Stimulated activated CD8-positive, alpha-beta memory T cell treated with anti-CD3 and anti-CD28 coated beads, Interleukin-12 subunit alpha, Interleukin-12 subunit beta, amount 100 ng/mL, for 24 hours (primary cell): ENCODE data around the gene ARID2.

Experiments used
- DNase-seq: peaks from one replicate; pipeline ENCODE4 v3.0.0-alpha.2; 2020; ENCODE audit errors: extremely low read depth

The ARID2 gene, protein sequence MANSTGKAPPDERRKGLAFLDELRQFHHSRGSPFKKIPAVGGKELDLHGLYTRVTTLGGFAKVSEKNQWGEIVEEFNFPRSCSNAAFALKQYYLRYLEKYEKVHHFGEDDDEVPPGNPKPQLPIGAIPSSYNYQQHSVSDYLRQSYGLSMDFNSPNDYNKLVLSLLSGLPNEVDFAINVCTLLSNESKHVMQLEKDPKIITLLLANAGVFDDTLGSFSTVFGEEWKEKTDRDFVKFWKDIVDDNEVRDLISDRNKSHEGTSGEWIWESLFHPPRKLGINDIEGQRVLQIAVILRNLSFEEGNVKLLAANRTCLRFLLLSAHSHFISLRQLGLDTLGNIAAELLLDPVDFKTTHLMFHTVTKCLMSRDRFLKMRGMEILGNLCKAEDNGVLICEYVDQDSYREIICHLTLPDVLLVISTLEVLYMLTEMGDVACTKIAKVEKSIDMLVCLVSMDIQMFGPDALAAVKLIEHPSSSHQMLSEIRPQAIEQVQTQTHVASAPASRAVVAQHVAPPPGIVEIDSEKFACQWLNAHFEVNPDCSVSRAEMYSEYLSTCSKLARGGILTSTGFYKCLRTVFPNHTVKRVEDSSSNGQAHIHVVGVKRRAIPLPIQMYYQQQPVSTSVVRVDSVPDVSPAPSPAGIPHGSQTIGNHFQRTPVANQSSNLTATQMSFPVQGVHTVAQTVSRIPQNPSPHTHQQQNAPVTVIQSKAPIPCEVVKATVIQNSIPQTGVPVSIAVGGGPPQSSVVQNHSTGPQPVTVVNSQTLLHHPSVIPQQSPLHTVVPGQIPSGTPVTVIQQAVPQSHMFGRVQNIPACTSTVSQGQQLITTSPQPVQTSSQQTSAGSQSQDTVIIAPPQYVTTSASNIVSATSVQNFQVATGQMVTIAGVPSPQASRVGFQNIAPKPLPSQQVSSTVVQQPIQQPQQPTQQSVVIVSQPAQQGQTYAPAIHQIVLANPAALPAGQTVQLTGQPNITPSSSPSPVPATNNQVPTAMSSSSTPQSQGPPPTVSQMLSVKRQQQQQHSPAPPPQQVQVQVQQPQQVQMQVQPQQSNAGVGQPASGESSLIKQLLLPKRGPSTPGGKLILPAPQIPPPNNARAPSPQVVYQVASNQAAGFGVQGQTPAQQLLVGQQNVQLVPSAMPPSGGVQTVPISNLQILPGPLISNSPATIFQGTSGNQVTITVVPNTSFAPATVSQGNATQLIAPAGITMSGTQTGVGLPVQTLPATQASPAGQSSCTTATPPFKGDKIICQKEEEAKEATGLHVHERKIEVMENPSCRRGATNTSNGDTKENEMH (N-terminal part only)

DNA sequence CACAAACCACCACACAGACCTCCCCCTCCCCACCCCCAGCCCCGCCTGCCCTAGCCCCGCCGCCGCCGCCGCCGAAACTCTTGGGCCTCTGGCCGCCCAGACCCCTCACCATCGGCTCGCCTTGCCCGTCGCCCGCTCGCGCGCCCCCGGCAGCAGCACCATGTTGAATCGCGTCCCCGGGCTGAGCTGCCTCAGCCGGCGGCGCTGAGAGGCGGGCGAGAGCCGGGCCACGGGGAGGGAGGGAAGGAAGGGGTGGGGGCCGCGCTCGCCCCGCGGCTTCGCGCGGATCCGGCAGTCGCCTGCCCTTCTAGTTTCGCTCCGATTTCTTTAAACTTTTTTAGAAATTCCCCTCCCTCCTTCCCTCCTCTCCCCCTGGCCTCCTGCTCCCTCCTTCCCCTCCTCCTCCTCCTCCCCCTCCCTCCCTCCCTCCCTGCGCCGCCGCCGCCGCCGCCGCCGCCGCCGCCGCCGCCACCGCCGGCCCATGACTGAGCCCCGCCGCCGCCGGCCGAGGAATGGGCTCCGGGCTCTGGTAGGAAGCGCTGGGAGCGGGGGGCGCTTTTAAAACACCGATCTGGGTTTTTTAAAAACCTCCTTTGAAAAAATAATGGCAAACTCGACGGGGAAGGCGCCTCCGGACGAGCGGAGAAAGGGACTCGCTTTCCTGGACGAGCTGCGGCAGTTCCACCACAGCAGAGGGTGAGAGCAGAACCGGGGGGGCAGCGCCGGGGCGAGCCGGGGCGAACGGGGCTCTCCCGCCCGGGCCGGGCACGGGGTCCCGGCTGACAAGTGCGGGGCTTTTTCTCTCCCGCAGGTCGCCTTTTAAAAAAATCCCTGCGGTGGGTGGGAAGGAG lies at the start of gene ARID2:
Gene ARID2 (plus strand): TSS at position 474 of the 851 bp plus-strand sequence. CDS start 131 bp downstream, at position 605.
- DNase-seq: no peak

GRCh38 chr12:45680362-45680761 lies 49.1 kb upstream of the ARID2 start:
- no peak for DNase-seq

DNA sequence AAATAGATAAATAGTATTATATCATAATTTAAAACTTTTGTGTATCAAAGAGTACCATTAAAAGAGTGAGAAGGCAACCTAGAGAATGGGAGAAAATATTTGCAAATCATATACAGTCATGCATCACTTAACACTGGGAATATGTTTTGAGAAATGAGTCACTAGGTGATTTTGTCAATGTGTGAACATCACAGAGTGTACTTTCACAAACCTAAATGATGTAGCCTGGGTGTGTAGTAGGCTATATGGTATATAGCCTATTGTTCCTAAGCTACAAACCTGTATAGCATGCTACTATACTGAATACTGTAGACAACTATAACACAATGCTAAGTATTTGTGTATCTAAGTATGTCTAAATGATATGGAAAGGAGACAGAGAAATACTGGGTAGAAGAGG lies 48.0 kb upstream of the ARID2 start:
- DNase-seq: no peak

DNA sequence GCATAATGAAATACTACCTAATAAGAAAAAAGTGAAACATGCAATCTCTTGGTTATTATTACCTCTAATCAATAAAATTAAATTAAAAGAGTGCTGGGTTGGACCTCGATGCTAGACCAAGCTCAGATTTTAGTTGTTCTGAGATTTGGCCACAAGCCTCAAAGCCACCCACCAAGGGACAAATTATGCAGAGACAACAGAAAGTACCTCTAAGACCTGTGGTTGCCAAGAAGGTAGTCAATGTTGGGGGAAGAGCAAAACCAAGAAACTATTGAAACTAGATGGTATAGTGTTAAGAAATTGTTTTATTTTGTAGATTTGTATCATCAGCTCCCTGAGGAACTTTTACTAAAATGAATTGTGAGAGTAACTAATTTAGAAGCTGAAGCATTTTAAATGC lies 43.8 kb upstream of the ARID2 start:
- DNase-seq: no peak

DNA sequence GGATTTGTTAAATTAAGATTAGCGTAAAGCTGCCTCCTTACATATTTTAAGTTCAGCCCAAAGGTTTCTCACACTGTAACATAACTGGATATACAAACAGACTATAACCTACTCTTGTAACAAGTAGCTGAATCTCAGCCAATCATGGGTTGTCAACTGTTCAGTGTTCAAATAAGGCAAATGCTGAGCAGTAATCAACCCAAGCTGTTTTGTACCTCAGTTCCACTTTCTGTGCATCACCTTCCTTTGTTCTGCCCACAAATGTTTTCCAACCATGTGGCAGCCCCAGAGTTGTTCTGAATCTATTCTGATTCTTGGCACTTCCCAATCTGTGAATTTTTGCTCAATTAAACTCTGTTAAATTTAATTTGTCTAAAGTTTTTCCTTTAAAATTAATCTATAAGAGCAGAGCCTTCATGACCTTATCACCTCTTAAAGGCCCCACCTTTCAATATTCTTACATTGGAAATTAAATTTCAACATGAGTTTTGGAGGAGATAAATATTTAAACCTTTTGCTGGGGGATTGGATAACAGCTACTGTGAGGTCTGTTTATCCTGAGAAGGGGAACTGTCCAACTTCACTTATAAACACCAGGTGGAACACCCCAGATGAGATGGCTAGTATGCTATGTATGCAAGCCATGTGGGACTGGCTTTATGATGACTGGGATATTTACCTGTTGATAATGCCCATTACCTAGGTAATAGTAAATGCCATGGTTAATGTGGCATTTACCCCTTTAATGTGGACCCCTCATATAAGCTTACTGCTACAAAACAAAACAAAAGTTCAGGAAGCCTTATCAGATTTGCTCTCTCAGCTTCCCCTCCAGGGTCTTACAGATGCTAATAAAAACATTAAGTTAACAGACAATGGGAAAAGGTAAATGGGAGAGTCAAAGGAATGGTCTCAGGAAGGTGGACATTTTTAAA lies 42.2 kb upstream of the ARID2 start:
- no peak for DNase-seq

DNA sequence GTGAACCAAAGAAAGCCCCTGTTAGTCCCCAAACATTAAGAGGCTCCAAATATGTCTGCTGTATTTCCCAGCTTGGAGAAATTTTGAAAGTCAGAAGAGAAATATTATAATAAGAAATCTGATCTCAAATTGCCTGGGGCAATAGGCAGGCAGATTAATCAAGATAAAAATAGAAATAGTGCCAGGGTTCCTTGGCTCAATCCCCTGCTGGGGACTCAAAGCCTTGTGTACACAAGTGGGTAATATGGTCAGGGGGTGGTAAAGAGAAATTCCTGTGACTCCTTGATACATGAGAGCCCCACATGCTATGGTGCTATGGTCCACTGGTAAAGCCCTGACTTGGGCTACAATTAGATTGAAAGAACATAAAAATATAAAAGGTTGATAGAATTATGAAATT lies 41.3 kb upstream of the ARID2 start:
- DNase-seq: no peak

DNA sequence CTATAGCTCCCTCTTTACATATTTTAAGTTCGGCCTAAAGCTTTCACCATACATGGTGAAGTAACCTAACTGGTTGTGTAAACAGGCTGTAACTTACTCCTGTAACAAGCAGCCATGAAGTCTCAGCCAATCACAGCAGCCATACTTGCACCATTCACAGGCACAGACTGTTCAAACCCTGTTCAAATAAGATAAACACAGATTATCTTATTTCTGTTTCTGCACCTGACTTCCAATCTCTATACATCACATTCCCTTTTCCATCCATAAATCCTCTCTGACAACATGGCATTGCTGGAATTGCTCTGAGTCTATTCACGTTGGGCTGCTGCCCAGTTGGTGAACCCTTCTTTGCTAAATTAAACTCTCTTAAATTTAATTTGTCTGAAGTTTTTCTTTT lies 34.5 kb upstream of the ARID2 start:
- DNase-seq: no peak

GRCh38 chr12:45695606-45696005 lies 33.9 kb upstream of the ARID2 start:
- no peak for DNase-seq

DNA sequence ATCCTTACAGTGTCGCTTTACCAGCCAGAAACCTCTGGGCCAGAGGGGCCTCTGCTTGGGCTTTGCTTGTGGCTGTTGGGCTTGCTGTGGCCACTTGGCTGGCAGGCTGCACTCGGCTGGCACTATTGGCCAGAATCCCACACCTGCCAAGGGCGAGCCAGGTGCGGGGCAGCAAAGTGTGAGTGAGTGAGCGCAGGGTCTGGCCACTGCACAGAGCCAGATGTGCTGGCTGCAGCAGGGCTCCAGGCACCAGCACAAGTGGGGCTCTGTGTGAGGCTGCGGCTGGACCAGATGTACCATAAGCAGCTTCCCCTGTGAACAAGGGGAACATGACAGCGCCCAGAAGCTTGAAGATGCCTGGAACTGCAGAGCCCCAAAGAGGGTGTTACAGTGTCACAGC lies 33.5 kb upstream of the ARID2 start:
- no peak for DNase-seq

- DNase-seq: no peak
Measured at GRCh38 chr12:45697371-45697770, 32.1 kb upstream of the ARID2 start.

DNA sequence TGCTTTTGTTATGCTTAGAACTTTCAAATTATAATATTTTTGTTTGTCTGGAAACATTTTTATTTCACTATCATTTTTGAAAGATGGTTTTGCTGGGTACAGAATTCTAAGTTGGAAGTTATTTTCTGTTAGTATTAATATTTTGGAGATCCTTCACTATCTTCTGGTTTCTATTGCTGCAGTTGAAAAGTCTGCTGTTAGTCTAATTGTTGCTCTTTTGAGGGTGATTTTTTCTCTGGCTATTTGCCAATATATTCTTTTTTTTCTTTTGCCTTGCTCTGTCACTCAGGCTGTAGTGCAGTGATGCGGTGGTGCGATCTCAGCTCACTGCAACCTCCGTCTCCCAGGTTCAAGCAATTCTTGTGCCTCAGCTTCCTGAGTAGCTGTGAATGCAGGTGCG lies 28.2 kb upstream of the ARID2 start:
- DNase-seq: no peak

- DNase-seq: no peak
Measured at GRCh38 chr12:45703942-45704341, 25.6 kb upstream of the ARID2 start.

DNA sequence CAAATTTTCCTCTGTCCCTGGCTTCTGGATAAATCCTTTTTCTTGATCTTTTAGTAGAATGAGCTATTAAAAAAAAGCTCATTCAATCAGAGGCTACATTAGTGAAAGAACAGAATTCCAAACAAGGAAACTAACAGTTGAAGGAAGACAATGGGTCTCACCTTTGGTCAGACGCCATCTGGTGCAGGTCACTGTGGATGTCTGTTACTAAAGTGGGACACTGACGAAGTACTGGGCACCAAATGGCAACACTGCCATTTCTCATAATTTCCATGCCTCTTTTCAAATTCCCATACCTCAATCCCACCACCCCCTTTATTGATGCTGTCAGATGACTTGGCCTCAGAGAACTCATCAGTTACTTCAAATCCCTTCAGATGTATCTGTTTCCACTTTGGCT lies 24.5 kb upstream of the ARID2 start:
- no peak for DNase-seq

- no peak for DNase-seq
Measured at GRCh38 chr12:45705404-45705803, 24.1 kb upstream of the ARID2 start.

- no peak for DNase-seq
Measured at GRCh38 chr12:45707241-45707857, 22.2 kb upstream of the ARID2 start.

GRCh38 chr12:45708363-45708762 lies 21.1 kb upstream of the ARID2 start:
- DNase-seq: no peak

DNA sequence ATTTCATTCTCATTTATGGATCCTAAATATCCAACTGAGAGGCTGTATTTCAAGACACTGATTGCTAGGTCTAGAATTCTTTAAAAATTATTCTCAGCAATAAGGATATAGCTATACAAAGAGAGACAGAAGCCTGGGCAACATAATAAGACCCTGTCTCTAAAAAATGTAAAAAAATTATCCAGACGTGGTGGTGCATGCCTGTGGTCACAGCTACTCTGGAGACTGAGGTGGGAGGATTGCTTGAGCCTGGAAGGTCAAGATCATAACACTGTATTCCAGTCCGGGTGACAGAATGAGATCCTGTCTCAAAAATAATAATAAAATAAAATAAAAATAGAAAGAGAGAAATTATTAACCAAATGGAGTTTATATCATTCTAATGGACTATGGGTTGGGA lies 20.6 kb upstream of the ARID2 start:
- DNase-seq: no peak

- no peak for DNase-seq
Measured at GRCh38 chr12:45712319-45712718, 17.2 kb upstream of the ARID2 start.

DNA sequence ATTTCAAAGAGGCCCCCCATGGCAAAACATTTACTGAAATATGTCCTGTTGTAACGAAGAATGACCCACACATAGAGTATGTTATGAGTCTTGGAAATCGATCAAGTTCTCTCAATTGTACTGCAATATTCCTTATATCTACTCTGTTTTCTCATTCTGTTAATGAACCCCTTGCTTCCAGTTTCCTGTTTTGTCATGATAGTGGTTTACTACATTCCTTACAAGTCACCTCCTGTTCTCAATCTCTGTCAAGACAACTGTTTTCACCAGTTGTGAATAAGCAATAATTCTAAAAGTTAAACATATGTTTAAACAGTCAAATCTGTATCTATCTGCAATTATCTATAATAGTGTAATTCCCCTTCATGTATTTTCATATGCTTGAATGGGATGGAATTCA lies 16.4 kb upstream of the ARID2 start:
- no peak for DNase-seq

GRCh38 chr12:45718306-45718705 lies 11.2 kb upstream of the ARID2 start:
- no peak for DNase-seq
